HG03095 (cell line): ENCODE measurements around the gene GBP3.
"Not testable (repeated sequence)": the region's sequence is repeated elsewhere in the genome, so short reads cannot be mapped to it uniquely, and the experiment has no call there.

Source experiments
- ATAC-seq: cut with Tn5 transposase; IDR thresholded peaks from one replicate; pipeline ENCODE4 v1.9.1; 2021; ENCODE audit warnings: moderate library complexity; ENCODE audit not compliant: unreplicated experiment

GBP3 gene

GRCh38 chr1:89041119-89041641 is 18.5 kb upstream of the GBP3 start:
- ATAC-seq, result peak; percentile 98

- no peak for ATAC-seq
Observed at GRCh38 chr1:89040315-89040626, 17.6 kb upstream of the GBP3 start.

GRCh38 chr1:89037186-89037585 is 14.5 kb upstream of the GBP3 start:
- no peak for ATAC-seq

- no peak for ATAC-seq
Observed at GRCh38 chr1:89035080-89035479, 12.4 kb upstream of the GBP3 start.

GRCh38 chr1:89034004-89034403 is 11.3 kb upstream of the GBP3 start:
- not testable (repeated sequence) for ATAC-seq

GRCh38 chr1:89029051-89029450 is 6.4 kb upstream of the GBP3 start:
- ATAC-seq, result not testable (repeated sequence)

- no peak for ATAC-seq
Observed at GRCh38 chr1:89025928-89026327, 3.3 kb upstream of the GBP3 start.

GRCh38 chr1:89023026-89023425 is 360 bp upstream of the GBP3 start:
- ATAC-seq, result no peak

GRCh38 chr1:89018318-89018717 is 4.3 kb downstream of the GBP3 start:
- ATAC-seq, result not testable (repeated sequence)

GRCh38 chr1:89008511-89008910 is 14.2 kb downstream of the GBP3 start:
- ATAC-seq, result no peak

- no peak for ATAC-seq
Observed at GRCh38 chr1:89005286-89006151, 17.1 kb downstream of the GBP3 start.

- not testable (repeated sequence) for ATAC-seq
Observed at GRCh38 chr1:89002176-89002575, 20.5 kb downstream of the GBP3 start.

- no peak for ATAC-seq
Observed at GRCh38 chr1:89001510-89001909, 21.2 kb downstream of the GBP3 start.

GRCh38 chr1:88998716-88999115 is 23.9 kb downstream of the GBP3 start:
- ATAC-seq, result no peak

GRCh38 chr1:88990426-88990825 is 32.2 kb downstream of the GBP3 start:
- ATAC-seq, result no peak

- ATAC-seq, result no peak
Observed at GRCh38 chr1:88985692-88986091, 37.0 kb downstream of the GBP3 start.

GRCh38 chr1:88985032-88985431 is 37.6 kb downstream of the GBP3 start:
- no peak for ATAC-seq

GRCh38 chr1:88984569-88984968 is 38.1 kb downstream of the GBP3 start:
- ATAC-seq, result no peak

- ATAC-seq, result no peak
Observed at GRCh38 chr1:88983791-88984559, 38.7 kb downstream of the GBP3 start.

- no peak for ATAC-seq
Observed at GRCh38 chr1:88982055-88982454, 40.6 kb downstream of the GBP3 start.

- not testable (repeated sequence) for ATAC-seq
Observed at GRCh38 chr1:88981506-88981905, 41.2 kb downstream of the GBP3 start.

- ATAC-seq, result no peak
Observed at GRCh38 chr1:88980870-88981269, 41.8 kb downstream of the GBP3 start.
